ENCODE measurements around the gene OCIAD2. TPM values are rescaled to one million over a fixed set of nuclear protein-coding genes. Genes with fewer than 3 reads are reported as not detected.

The OCIAD2 gene
- total RNA-seq, 1 donor from 2014 or later = 73.1 TPM

DNA sequence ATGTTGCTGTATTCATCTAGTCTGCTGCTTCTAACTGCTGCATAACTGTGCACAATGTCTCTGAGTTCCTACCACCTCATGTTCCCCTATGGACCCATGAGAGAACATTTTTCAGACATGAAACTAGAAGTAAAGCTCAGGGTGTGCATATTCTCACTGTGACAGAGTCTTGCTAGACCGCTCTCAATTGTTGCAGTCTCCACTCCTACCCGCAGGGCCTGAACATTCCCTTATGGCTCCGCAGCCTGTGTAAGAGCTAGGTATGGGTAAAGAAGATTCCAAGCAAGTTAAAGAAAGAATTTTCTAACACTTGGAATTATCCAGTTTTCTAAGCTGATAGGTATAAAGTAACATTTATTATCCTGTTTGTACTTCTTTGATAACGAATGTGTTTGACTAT lies 5.4 kb downstream of the OCIAD2 start:
- TF ChIP-seq CTCF (IDR thresholded peaks at IDR 0.05; ENCODE audit: unreplicated experiment) = no peak
- peaks cover 39% of the 10 kb centered on the region for H3K36me3 Mint-ChIP-seq
- H3K27me3 Mint-ChIP-seq (ENCODE audit: low read depth) = no peaks in the 10 kb centered on the region
- DNase-seq (ENCODE audit: low spot score in 2 of 2, unreplicated experiment in 2 of 2) = no peak
- H3K27ac Mint-ChIP-seq = no peak overlapping the region
- no peaks in the 10 kb centered on the region for H3K9me3 Mint-ChIP-seq
- peaks cover 16% of the 10 kb centered on the region for H3K4me1 Mint-ChIP-seq
- H3K4me3 Mint-ChIP-seq = no peak overlapping the region

- Mint-ChIP-seq H3K4me1 (peaks cover 5% of the 10 kb centered on the region), H3K36me3 (peaks cover 48% of the 10 kb centered on the region), H3K27ac (no peak overlapping the region), H3K9me3 (peaks cover 5% of the 10 kb centered on the region), H3K4me3 (no peak overlapping the region), H3K27me3 (ENCODE audit: low read depth) (no peaks in the 10 kb centered on the region)
- no peak for TF ChIP-seq CTCF (IDR thresholded peaks at IDR 0.05; ENCODE audit: unreplicated experiment)
- no peak for DNase-seq (ENCODE audit: low spot score in 2 of 2, unreplicated experiment in 2 of 2)
Measured at GRCh38 chr4:48899950-48900349, 6.6 kb downstream of the OCIAD2 start.

- Mint-ChIP-seq H3K36me3 (peaks cover 52% of the 10 kb centered on the region), H3K27me3 (ENCODE audit: low read depth) (no peaks in the 10 kb centered on the region), H3K4me3 (no peak overlapping the region), H3K9me3 (peaks cover 9% of the 10 kb centered on the region), H3K27ac (no peak overlapping the region), H3K4me1 (no peaks in the 10 kb centered on the region)
- no peak for DNase-seq (ENCODE audit: low spot score in 2 of 2, unreplicated experiment in 2 of 2)
- TF ChIP-seq CTCF (IDR thresholded peaks at IDR 0.05; ENCODE audit: unreplicated experiment) = no peak
Measured at GRCh38 chr4:48899432-48899749, 7.2 kb downstream of the OCIAD2 start.

- H3K4me1 Mint-ChIP-seq = no peaks in the 10 kb centered on the region
- H3K36me3 Mint-ChIP-seq = peaks cover 55% of the 10 kb centered on the region
- H3K9me3 Mint-ChIP-seq = peaks cover 9% of the 10 kb centered on the region
- no peak for TF ChIP-seq CTCF (IDR thresholded peaks at IDR 0.05; ENCODE audit: unreplicated experiment)
- no peaks in the 10 kb centered on the region for H3K27me3 Mint-ChIP-seq (ENCODE audit: low read depth)
- no peak for DNase-seq (ENCODE audit: low spot score in 2 of 2, unreplicated experiment in 2 of 2)
- H3K4me3 Mint-ChIP-seq = no peak overlapping the region
- no peak overlapping the region for H3K27ac Mint-ChIP-seq
Measured at GRCh38 chr4:48898733-48899431, 7.7 kb downstream of the OCIAD2 start.

GRCh38 chr4:48896845-48897244 lies 9.7 kb downstream of the OCIAD2 start:
- Mint-ChIP-seq H3K4me3 (no peak overlapping the region), H3K27me3 (ENCODE audit: low read depth) (no peaks in the 10 kb centered on the region), H3K4me1 (no peaks in the 10 kb centered on the region), H3K36me3 (peaks cover 61% of the 10 kb centered on the region), H3K27ac (no peak overlapping the region), H3K9me3 (peaks cover 9% of the 10 kb centered on the region)
- no peak for DNase-seq (ENCODE audit: low spot score in 2 of 2, unreplicated experiment in 2 of 2)
- TF ChIP-seq CTCF (IDR thresholded peaks at IDR 0.05; ENCODE audit: unreplicated experiment) = no peak

Data from mesothelial cell of epicardium (in vitro differentiated cells).